Measurements from ENCODE around the gene GAA. TPM values are rescaled to one million over a fixed set of nuclear protein-coding genes. Genes with fewer than 3 reads are reported as not detected.

Gene GAA
- total and polyA plus RNA-seq, 10 of the 15 experiments (the other 5 are each of a cell fraction or from before 2014, with no cell fraction given), result 0.18 to 10.5 (median 4.1) TPM

DNA sequence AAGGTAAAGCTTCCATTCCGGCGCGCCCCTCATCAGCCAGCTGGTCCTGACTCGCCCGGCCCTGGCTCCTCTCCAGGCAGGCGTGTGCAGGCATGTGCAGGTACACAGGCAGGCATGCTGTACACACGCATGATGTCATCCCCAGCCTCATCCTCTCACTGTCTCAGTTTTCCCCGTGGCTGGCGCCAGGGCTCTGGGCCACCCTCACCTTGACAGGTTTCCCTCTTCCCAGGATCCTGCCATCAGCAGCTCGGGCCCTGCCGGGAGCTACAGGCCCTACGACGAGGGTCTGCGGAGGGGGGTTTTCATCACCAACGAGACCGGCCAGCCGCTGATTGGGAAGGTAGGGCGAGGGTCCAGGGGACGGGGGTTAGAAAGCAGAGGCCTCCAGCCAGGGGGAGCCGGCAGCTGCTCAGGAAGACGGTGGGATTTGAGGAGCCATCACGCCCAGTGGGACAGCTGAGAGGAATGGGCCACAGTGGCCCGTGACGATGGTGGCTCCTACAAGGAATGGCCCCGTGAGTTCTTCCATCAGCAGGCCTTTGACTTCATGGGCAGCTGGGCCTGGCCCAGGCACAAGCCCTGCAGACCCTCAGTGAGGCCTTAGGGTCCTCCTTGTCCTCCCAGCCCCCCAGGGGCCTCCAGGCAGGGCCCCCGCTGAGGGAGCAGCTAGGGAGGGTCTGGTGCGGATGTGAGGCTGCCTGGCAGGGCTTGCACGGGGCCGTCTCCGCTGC is 8.5 kb downstream of the GAA start:
- Histone ChIP-seq H3K36me3 (ENCODE audit: control insufficient read depth in 2 of 2, insufficient read depth in 2 of 2, low read length in 1 of 2) (no peaks in the 10 kb centered on the region), H3K27ac (ENCODE audit: control insufficient read depth, insufficient read depth) (no peak overlapping the region), H3K4me3 (no peak overlapping the region), H3K9ac (ENCODE audit: control insufficient read depth, insufficient read depth, low read length) (no peak overlapping the region), H4K20me1 (ENCODE audit: control insufficient read depth, insufficient read depth) (no peaks in the 10 kb centered on the region; the same call in 1 of the 2 replicates), H3K27me3 (replicated peaks in 1 of 2; ENCODE audit: control insufficient read depth in 2 of 2, insufficient read depth in 2 of 2, low read length in 1 of 2) (peaks cover 0 to 3% of the 10 kb centered on the region in 2 experiments; a peak in 2 of 4 replicates), H2AFZ (ENCODE audit: control insufficient read depth, low read depth, low read length) (no peak overlapping the region), H3K4me1 (ENCODE audit: control insufficient read depth, insufficient read depth, low read length) (no peaks in the 10 kb centered on the region), H3K9me3 (replicated peaks; ENCODE audit: control insufficient read depth, insufficient read depth, low read length) (no peaks in the 10 kb centered on the region), H3K79me2 (ENCODE audit: control insufficient read depth, insufficient read depth, low read length) (no peaks in the 10 kb centered on the region), H3K4me2 (ENCODE audit: control insufficient read depth, insufficient read depth) (no peak overlapping the region)
- intact Hi-C loops (cut with micrococcal nuclease; ENCODE audit: unreplicated experiment), result no loop called here
- RAD21 ChIA-PET (ENCODE audit: unreplicated experiment), result no interaction called here
- POLR2A ChIA-PET, result no interaction called here
- SMC1A ChIA-PET (ENCODE audit: uncharacterized antibody, unreplicated experiment), result no interaction called here
- 51% methylated on average over 28 of the region's 30 CpGs for WGBS (ENCODE audit: insufficient coverage, insufficient replicate concordance, low lambda C conversion rate, missing lambda C conversion rate)
- no TSS peak for BruUV-seq (replicated peaks)
- FAIRE-seq, result no peak
- CTCF ChIA-PET, result interaction anchor here (0.6 kb wide), 1 partner anchor 8 kb away, joined by 3 read pairs; the partner anchor contains the start of gene GAA
- TF ChIP-seq POLR2AphosphoS5 (IDR thresholded peaks at IDR 0.05; ENCODE audit: low read length) (no peak), NRF1 (conservative IDR thresholded peaks at IDR 0.05; ENCODE audit: low read depth, low read length) (no peak), HSF1 (IDR thresholded peaks at IDR 0.05; ENCODE audit: low read depth, low read length) (no peak)
- no peak for ATAC-seq
- no peak for DNase-seq (ENCODE audit: low read depth, low spot score)
- in situ Hi-C loops (cut with MboI), result no loop called here

DNA sequence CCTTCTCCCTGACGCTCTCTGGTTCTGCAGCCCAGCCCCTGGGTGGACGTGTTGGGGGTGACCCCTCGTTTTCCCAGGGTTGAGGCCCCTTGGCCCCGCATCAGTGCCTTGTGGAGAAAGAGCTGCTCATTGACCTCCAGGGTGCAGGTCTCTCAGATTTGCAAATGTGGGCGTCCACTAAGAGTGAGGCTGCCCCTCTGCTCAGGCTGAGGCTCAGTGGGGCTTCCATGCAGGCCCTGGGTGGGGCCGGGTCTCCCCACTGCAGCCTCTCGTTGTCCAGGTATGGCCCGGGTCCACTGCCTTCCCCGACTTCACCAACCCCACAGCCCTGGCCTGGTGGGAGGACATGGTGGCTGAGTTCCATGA is 9.0 kb downstream of the GAA start:
- ChIA-PET SMC1A (ENCODE audit: uncharacterized antibody, unreplicated experiment) (no interaction called here), RAD21 (ENCODE audit: unreplicated experiment) (no interaction called here), CTCF (interaction anchor here (0.6 kb wide), 1 partner anchor 9 kb away, joined by 3 read pairs; the partner anchor contains the start of gene GAA), POLR2A (no interaction called here)
- Histone ChIP-seq H3K27ac (ENCODE audit: control insufficient read depth, insufficient read depth) (no peak overlapping the region), H3K79me2 (ENCODE audit: control insufficient read depth, insufficient read depth, low read length) (no peaks in the 10 kb centered on the region), H3K4me2 (ENCODE audit: control insufficient read depth, insufficient read depth) (no peak overlapping the region), H3K9ac (ENCODE audit: control insufficient read depth, insufficient read depth, low read length) (no peak overlapping the region), H3K9me3 (replicated peaks; ENCODE audit: control insufficient read depth, insufficient read depth, low read length) (no peaks in the 10 kb centered on the region; the same call in 2 of the 3 replicates), H3K4me3 (no peak overlapping the region), H3K4me1 (ENCODE audit: control insufficient read depth, insufficient read depth, low read length) (no peaks in the 10 kb centered on the region), H2AFZ (ENCODE audit: control insufficient read depth, low read depth, low read length) (no peak overlapping the region), H3K27me3 (replicated peaks in 1 of 2; ENCODE audit: control insufficient read depth in 2 of 2, insufficient read depth in 2 of 2, low read length in 1 of 2) (peaks cover 0 to 3% of the 10 kb centered on the region in 2 experiments; a peak in 2 of 4 replicates), H4K20me1 (ENCODE audit: control insufficient read depth, insufficient read depth) (no peaks in the 10 kb centered on the region; the same call in 1 of the 2 replicates), H3K36me3 (ENCODE audit: control insufficient read depth in 2 of 2, insufficient read depth in 2 of 2, low read length in 1 of 2) (no peaks in the 10 kb centered on the region)
- intact Hi-C loops (cut with micrococcal nuclease; ENCODE audit: unreplicated experiment), result no loop called here
- ATAC-seq, result no peak
- 11% methylated on average over 8 of the region's 9 CpGs for WGBS (ENCODE audit: insufficient coverage, insufficient replicate concordance, low lambda C conversion rate, missing lambda C conversion rate)
- in situ Hi-C loops (cut with MboI), result no loop called here
- no TSS peak for BruUV-seq (replicated peaks)
- DNase-seq (ENCODE audit: low read depth, low spot score), result no peak
- no peak for FAIRE-seq
- TF ChIP-seq NFXL1 (IDR thresholded peaks at IDR 0.05; ENCODE audit: borderline replicate concordance) (no peak), JUNB (IDR thresholded peaks at IDR 0.05) (no peak), HDGF (IDR thresholded peaks at IDR 0.05) (no peak), FOXM1 (IDR thresholded peaks at IDR 0.05; ENCODE audit: low read depth, low read length) (no peak), ZNF274 (IDR thresholded peaks at IDR 0.05; ENCODE audit: insufficient read depth, insufficient read length) (no peak), JUND (IDR thresholded peaks at IDR 0.05; ENCODE audit: low read depth, low read length) (no peak), TBL1XR1 (IDR thresholded peaks at IDR 0.05; ENCODE audit: low read depth, low read length) (no peak), SMARCA5 (IDR thresholded peaks at IDR 0.05) (no peak), CHD2 (IDR thresholded peaks at IDR 0.05; ENCODE audit: borderline replicate concordance, low read depth, low read length) (no peak), ZNF24 (IDR thresholded peaks at IDR 0.05) (no peak), ZBTB4 (CRISPR knock-in tag; IDR thresholded peaks at IDR 0.05) (no peak)

Measured in GM12878 (cell line).